HUES64 (cell line): ENCODE results near the gene HMGXB3.

ENCODE experiments used
- H3K27ac ChIP-seq: 2 replicates; pipeline ENCODE4 v1.7.0; 2013; ENCODE audit warnings: low read depth, low read length, inconsistent platforms
- H3K27me3 ChIP-seq: 2 replicates; pipeline ENCODE4 v1.6.1; 2013; ENCODE audit warnings: mild to moderate bottlenecking, low read length; ENCODE audit not compliant: insufficient read depth
- H3K36me3 ChIP-seq: 2 replicates; pipeline ENCODE4 v1.6.1; 2013; ENCODE audit warnings: mild to moderate bottlenecking, low read length; ENCODE audit not compliant: insufficient read depth
- H3K4me1 ChIP-seq: 2 replicates; pipeline ENCODE4 v1.6.1; 2013; ENCODE audit warnings: mild to moderate bottlenecking, low read length, moderate library complexity; ENCODE audit not compliant: insufficient read depth
- H3K4me3 ChIP-seq: 2 replicates; pipeline ENCODE4 v1.5.1; 2013; ENCODE audit warnings: mild to moderate bottlenecking, low read length, moderate library complexity
- H3K9ac ChIP-seq: 2 replicates; pipeline ENCODE4 v1.6.1; 2013; ENCODE audit warnings: mild to moderate bottlenecking, low read depth, low read length
- H3K9me3 ChIP-seq: 2 replicates; pipeline ENCODE4 v1.6.1; 2013; ENCODE audit warnings: low read depth, low read length; ENCODE audit not compliant: insufficient read depth
- WGBS: fragments of 150-250, 120-280 bp; methylation state at CpG from one replicate; pipeline ENCODE4 v1.1.7; 2013; ENCODE audit warnings: missing lambda C conversion rate; 5-methylcytosine and 5-hydroxymethylcytosine counted together

Gene HMGXB3

DNA sequence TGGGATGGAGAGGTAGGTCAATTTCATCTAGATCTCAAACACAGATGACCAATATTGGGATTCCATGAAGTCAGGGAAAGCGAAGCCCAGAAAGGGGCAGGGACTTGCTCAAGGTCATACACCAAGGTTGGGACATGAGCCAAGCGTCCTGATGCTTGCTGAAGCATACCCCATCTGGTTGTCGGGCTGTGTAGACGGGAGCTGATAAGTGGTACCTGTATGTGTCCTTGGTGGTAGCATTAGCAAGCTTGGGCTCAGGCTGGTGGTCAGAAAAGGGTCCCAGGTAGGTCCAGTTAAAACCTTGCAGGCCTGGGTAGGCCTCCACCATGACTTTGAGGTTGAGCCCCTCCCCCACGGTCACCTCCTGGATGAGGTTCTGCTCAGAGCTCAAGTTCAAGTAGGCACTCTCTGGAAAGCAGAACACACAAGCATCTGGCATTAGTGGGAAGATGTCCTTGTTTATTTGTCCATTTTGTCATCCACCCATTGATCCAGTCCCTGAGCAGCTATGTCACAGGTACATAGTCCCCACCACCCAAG, 72.6 kb downstream of the HMGXB3 start:
- H3K9ac ChIP-seq, result no peak overlapping the region
- H3K36me3 ChIP-seq, result no peaks in the 10 kb centered on the region
- H3K9me3 ChIP-seq, result no peaks in the 10 kb centered on the region
- WGBS, result 94% methylated on average over 5 of the region's 5 CpGs
- H3K27ac ChIP-seq, result no peak overlapping the region
- H3K4me1 ChIP-seq, result no peaks in the 10 kb centered on the region
- no peak overlapping the region for H3K4me3 ChIP-seq
- H3K27me3 ChIP-seq, result no peaks in the 10 kb centered on the region

DNA sequence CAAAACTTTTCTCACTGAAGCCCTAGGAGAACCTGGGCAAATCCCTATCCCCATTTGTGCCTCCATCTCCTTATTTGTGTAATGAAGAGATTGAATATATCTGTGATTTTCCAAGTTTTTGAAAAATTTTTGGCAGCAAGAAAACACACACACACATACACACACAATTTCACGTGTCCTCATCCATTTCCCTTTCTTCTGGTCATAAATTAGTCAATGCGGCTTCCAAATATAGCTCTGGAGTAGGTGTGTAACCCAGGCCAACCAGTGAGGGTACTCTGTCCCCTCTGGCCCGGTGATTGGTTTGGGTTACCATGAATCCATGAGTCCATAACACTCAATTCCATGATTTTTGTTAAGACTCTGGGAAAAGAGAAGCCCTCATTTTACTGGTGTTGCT, 73.1 kb downstream of the HMGXB3 start:
- no peaks in the 10 kb centered on the region for H3K9me3 ChIP-seq
- H3K9ac ChIP-seq, result no peak overlapping the region
- H3K4me1 ChIP-seq, result no peaks in the 10 kb centered on the region
- H3K27me3 ChIP-seq, result no peaks in the 10 kb centered on the region
- H3K36me3 ChIP-seq, result no peaks in the 10 kb centered on the region
- H3K4me3 ChIP-seq, result no peak overlapping the region
- 93% methylated on average over 3 of the region's 3 CpGs for whole genome bisulfite sequencing
- H3K27ac ChIP-seq, result no peak overlapping the region

DNA sequence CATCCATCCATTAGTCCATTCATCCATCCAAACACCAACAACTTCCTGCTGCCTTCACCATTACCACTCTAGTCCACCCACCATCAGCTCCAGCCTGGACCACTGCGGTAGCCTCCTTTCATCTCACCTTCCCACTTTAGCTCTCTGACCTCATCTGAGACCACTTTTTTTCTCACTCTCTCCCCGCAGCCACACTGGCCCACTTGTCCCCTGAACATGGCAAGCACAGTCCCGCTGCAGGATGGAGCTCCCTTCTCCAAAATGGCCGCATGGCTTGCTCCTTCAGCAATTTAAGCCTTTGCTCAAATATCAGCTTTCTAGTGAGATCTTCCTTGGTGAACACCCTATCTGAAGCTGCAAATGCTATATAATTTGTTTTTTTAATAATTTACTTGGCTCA, 74.7 kb downstream of the HMGXB3 start:
- Histone ChIP-seq H3K9ac (no peak overlapping the region), H3K36me3 (no peaks in the 10 kb centered on the region), H3K27ac (no peak overlapping the region), H3K4me3 (no peak overlapping the region), H3K4me1 (no peaks in the 10 kb centered on the region), H3K27me3 (no peaks in the 10 kb centered on the region), H3K9me3 (no peaks in the 10 kb centered on the region)
- WGBS, result 93% methylated on average over 4 of the region's 4 CpGs

DNA sequence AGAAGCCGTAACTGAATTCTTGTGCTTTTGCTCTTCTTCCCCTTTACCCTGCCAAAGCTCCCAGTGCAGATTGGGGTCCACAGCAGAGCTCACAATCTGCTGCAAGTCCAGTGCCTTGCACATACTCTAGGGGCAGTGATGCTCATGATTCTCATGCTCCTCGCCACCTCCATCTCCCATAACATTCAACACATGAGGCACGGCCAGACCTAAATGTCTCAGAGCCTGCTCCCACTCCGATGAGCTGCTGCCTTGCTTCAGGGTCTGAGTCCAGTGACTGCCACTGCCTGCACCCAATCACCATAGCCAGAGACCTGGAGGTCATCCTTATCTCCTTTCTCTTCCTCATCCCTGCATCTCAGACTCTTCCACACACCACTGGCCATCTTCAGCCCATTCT, 75.3 kb downstream of the HMGXB3 start:
- Histone ChIP-seq H3K27ac (no peak overlapping the region), H3K4me3 (no peak overlapping the region), H3K9ac (no peak overlapping the region), H3K9me3 (no peaks in the 10 kb centered on the region), H3K36me3 (no peaks in the 10 kb centered on the region), H3K27me3 (no peaks in the 10 kb centered on the region), H3K4me1 (no peaks in the 10 kb centered on the region)
- WGBS, result 91% methylated on average over 4 of the region's 4 CpGs

DNA sequence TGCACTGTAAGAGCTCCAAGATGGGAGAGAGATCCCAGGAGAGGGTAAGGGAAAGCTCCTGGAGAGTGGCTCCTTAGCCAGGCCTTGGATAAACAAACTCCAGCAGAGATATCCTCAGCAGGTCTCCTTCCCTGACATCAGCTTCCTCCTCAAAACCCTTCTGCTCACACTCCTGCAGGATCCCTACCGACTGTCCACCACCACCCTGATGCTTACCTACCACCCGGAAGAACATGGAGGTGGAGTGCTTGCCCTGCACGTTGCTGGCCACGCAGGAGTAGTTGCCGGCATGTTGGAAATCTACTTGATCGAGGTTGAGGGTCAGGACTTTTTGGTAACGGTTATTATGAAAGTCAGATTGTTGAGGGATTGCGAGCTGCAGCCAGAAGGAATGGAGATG, 76.5 kb downstream of the HMGXB3 start:
- no peak overlapping the region for H3K27ac ChIP-seq
- H3K27me3 ChIP-seq, result no peaks in the 10 kb centered on the region
- WGBS, result 90% methylated on average over 8 of the region's 8 CpGs
- H3K4me1 ChIP-seq, result peaks cover 7% of the 10 kb centered on the region
- no peak overlapping the region for H3K4me3 ChIP-seq
- no peaks in the 10 kb centered on the region for H3K36me3 ChIP-seq
- H3K9me3 ChIP-seq, result no peaks in the 10 kb centered on the region
- no peak overlapping the region for H3K9ac ChIP-seq

DNA sequence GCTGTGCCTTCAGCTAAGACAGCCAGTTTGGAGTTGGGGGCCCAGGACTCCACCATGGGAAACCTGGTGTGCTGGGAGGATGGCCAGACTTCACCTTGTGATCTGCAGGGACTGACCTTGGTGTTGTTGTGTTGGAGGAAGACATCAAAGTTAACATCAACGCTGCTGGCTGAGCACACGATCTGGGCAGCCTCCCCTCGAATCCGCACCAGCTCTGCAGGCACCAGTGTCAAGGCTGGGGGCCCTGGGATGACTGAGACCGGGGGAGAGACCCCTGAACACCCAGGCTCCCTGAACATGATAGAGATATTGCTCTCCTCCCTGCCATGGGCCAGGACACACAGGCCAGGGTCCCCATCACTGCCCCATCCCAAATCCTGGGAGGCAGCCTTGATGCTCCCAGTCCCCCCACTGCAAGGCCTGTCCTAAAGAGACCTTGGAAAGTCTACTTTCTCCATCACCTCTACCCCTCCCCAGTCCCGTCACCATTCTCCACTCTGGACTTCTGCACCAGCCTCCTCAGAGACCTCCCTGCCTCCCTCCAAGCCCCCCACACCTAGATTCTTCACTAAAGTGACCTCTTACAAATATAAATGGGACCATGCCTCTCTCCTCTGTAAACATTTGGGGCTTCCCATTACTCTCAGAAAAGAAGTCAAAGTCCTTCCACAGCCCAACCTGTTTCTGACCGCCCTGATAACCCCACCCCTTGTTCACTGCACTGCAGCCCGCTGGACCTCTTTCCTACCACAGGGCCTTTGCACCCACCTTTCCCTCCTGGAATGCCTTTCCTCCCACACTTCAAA, 77.7 kb downstream of the HMGXB3 start:
- Histone ChIP-seq H3K27me3 (no peaks in the 10 kb centered on the region), H3K9me3 (no peaks in the 10 kb centered on the region), H3K9ac (no peak overlapping the region), H3K36me3 (no peaks in the 10 kb centered on the region), H3K27ac (no peak overlapping the region), H3K4me3 (no peak overlapping the region), H3K4me1 (peaks cover 16% of the 10 kb centered on the region)
- WGBS, result 93% methylated on average over 8 of the region's 8 CpGs

DNA sequence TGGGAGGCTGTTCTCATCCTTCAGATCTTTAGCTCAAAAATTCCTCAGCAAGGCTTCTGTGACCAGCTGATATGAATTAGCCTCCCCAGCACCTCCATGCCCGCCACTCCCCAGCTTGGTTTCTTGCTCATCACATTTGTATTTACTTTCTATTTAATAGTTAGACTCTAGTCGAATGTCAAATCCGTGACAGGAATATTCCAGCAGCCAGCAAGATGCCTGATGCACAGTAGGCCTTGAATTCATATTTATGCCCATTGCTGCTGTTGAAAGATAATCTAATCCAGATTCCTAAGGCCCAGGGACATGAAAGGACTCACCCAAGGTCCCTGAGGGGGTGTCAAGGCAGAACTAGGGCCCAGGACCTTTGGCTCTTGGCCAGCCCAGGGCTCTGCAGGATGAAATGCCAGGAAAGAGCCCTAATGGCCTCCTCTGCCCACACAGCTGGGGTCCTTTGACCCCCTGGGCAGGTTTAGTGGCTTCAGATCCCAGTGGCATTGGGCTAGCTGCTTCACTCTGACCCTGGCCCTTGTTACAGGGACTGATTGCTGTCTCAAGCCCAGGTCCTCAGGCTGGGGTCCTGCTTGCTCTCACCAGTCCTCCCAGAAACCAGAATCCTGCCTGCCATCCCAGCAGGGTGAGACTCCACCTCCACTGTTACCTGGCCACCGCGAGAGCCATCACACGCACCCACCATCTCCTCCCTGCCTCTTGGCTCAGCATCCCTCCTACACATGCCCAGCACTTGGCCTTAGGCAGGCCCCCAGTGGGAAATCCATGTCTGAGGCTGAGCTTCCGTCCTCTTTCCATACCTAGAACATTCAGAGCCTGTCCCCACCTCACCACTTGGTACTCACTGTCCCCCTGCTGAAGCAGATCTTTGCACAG, 78.5 kb downstream of the HMGXB3 start:
- Histone ChIP-seq H3K36me3 (no peaks in the 10 kb centered on the region), H3K27me3 (no peaks in the 10 kb centered on the region), H3K4me1 (peaks cover 18% of the 10 kb centered on the region), H3K27ac (no peak overlapping the region), H3K9me3 (no peaks in the 10 kb centered on the region), H3K4me3 (no peak overlapping the region), H3K9ac (no peak overlapping the region)
- 92% methylated on average over 7 of the region's 7 CpGs for WGBS

DNA sequence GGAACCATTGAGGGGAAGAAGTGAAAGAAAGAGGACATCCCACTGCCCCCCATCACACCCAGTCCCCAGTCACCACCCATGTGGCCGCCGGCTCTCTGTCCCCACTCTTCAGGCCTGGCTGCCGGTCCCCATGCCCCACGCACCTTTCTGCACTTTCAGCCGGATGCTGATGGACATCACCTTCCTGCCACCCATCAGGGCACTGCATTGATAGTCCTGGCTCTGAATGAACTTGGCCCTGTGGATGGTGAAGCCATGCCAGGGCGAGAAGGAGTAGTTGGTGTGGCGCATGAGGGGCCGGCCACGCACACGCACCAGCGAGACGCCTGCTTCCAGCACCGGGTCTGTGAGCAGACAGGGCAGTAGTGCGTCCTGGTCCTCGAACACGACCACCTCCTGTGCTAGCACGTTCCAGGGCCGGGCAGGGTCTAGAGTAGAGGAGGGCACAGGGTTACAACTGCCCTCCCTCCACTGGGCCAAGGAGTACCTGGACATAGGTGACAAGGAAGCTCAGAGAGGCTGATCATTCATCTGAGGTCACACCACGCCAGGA, 79.4 kb downstream of the HMGXB3 start:
- no peak overlapping the region for H3K27ac ChIP-seq
- H3K27me3 ChIP-seq, result no peaks in the 10 kb centered on the region
- H3K9ac ChIP-seq, result no peak overlapping the region
- H3K4me1 ChIP-seq, result peaks cover 18% of the 10 kb centered on the region
- H3K9me3 ChIP-seq, result no peaks in the 10 kb centered on the region
- H3K36me3 ChIP-seq, result no peaks in the 10 kb centered on the region
- H3K4me3 ChIP-seq, result no peak overlapping the region
- 95% methylated on average over 19 of the region's 19 CpGs for WGBS

DNA sequence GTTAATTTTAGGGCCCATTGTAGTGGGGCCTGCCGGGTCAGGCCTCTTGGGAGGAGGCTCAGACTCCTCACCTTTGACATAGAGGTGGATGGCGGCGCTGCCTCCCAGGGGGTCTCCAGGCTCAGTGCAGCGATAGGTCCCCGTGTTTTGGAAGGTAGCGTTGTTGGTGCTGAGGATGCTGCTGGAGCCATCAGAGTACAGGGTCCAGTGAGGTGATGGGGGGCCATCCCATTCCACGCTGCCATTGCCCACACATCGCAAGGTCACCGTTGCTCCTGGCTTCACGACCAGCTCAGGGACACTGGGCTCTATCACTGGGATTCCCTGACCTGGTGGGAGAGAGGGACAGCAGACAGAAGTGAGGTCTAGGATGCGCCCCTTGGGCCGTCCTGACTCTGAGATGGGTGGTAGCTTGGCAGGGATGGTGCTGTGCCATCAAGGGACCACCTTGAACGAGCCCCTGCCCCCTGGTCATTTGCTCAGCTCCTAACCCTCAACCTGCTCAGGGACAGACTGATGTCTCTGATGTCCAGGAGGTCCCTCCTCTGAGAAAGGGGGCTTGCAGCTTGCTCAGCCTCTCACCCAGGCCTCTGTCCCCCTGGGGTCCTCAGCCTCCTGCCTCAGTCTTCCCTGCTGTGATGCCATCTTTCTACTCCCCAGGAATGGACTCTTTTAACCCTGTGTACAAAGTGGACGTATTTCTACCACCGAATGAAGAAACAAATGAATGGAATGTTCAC, 80.3 kb downstream of the HMGXB3 start:
- H3K36me3 ChIP-seq, result no peaks in the 10 kb centered on the region
- H3K27ac ChIP-seq, result no peak overlapping the region
- H3K4me1 ChIP-seq, result peaks cover 18% of the 10 kb centered on the region
- H3K4me3 ChIP-seq, result no peak overlapping the region
- no peaks in the 10 kb centered on the region for H3K27me3 ChIP-seq
- H3K9ac ChIP-seq, result no peak overlapping the region
- no peaks in the 10 kb centered on the region for H3K9me3 ChIP-seq
- 86% methylated on average over 15 of the region's 15 CpGs for WGBS

DNA sequence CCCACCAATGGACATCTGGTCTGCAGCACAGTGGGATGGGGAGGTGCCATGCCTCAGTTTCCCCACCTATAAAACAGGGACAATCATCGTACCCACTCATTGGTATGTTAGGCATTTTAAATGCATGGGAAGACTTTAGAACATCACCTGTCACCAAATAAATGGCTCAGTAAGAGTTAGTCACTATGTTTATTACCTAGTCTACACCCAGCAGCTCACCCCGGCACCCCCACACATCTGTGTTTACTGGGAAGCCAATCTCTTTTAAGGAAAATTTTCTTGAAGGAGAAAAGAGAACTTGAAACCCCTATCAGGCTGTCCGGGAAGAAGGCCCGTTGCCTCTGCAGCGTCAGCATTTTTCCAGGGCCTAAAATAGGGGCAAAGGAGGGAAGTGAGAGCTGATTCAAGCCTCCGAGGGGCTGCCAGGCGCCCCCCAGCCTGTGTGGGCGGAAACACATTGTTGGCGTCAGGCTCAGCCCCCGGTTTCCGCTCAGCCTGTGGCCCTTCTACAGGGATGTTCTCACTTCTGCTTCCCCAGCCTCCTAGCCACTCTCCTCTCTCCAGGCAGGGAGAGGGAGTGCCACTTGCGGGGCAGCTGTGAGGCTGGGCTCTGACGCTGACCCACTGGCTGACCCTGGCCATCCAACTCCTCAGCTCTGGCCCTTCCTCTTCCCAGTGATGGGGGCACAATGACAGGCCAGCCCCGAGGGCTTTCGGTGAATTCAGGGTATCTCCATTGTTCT, 81.2 kb downstream of the HMGXB3 start:
- H3K4me1 ChIP-seq, result peaks cover 18% of the 10 kb centered on the region
- WGBS, result 34% methylated on average over 13 of the region's 15 CpGs
- H3K4me3 ChIP-seq, result no peak overlapping the region
- H3K9ac ChIP-seq, result no peak overlapping the region
- H3K9me3 ChIP-seq, result no peaks in the 10 kb centered on the region
- no peaks in the 10 kb centered on the region for H3K27me3 ChIP-seq
- H3K27ac ChIP-seq, result no peak overlapping the region
- no peaks in the 10 kb centered on the region for H3K36me3 ChIP-seq
